HFF-Myc (cell line): ENCODE measurements around the gene CDH3.
A peak's percentile ranks its signal among the peaks of the same experiment; 100 is the strongest.
"Not testable (repeated sequence)": the region's sequence is repeated elsewhere in the genome, so short reads cannot be mapped to it uniquely, and the experiment has no call there.

ENCODE experiments used
- DNase-seq: peaks from one replicate; pipeline ENCODE4 v3.0.0-alpha.2; 2011; ENCODE audit warnings: low read depth; ENCODE audit errors: extremely low read depth
- H3K4me3 ChIP-seq: replicated peaks from 2 replicates; pipeline ENCODE4 v1.5.1; 2011; ENCODE audit warnings: low read depth, mild to moderate bottlenecking, control low read depth, low read length
- TF ChIP-seq, protein P1 (sequence below): IDR thresholded peaks from 2 replicates; pipeline ENCODE4 v1.5.1; 2012; ENCODE audit warnings: mild to moderate bottlenecking, low read depth, low read length, control low read depth; ENCODE audit errors: missing control alignments

Gene CDH3

DNA sequence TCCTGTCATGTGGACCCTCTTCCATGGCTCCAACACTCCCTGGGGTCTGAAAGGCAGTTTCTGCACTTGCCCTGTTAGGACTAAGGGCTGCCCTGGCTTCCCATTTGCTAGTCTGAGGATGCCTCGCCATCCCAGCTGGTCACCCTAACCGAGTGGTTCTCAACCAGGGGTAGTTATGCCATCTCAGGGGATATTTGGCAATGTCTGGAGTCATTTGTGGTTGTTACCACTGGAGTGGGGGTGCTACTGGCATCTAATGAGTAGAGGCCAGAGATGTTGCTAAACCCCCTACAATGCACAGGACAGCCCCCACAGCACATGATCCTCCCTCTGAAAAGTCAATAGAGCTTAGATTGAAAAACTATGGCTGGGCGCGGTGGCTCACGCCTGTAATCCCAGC, 65.1 kb downstream of the CDH3 start:
- DNase-seq, result no peak

DNA sequence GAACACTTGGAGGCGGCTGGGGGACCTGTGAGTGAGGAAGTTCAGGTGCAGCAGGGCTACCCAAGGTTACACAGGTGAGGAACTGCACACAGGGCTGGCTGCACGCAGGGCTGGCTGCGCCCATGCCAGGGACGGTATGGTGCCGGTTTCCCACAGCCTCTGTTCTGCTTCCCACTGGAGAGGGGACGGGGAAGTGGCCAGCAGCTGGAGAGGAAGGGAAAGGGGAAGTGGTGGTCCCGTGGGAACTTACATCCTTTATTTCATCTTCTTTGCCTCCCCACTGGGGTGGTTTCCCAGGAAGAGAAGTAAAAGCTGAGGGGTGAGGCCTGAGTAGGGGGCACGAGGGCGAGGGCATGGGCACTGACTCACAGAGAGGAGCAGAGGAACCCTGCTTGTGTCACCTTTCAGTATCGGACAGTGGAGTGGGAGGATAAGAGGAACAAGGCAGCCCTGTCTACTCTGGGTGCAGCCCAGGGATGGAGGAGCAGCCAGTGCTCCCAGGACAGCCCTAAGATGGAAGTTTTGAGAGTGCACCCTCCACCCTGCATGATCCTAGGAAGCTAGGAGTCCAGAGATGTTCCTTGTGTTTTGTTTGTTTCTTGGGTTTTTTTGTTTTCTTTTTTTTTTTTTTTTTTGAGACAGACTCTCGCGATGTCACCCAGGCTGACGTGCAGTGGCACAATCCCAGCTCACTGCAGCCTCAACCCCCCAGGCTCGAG, 66.5 kb downstream of the CDH3 start:
- no peak overlapping the region for H3K4me3 ChIP-seq
- DNase-seq, result no peak
- TF ChIP-seq, protein P1, sequence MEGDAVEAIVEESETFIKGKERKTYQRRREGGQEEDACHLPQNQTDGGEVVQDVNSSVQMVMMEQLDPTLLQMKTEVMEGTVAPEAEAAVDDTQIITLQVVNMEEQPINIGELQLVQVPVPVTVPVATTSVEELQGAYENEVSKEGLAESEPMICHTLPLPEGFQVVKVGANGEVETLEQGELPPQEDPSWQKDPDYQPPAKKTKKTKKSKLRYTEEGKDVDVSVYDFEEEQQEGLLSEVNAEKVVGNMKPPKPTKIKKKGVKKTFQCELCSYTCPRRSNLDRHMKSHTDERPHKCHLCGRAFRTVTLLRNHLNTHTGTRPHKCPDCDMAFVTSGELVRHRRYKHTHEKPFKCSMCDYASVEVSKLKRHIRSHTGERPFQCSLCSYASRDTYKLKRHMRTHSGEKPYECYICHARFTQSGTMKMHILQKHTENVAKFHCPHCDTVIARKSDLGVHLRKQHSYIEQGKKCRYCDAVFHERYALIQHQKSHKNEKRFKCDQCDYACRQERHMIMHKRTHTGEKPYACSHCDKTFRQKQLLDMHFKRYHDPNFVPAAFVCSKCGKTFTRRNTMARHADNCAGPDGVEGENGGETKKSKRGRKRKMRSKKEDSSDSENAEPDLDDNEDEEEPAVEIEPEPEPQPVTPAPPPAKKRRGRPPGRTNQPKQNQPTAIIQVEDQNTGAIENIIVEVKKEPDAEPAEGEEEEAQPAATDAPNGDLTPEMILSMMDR, result no peak

More for the DNA sequence above, 65.1 kb downstream of the CDH3 start:
- H3K4me3 ChIP-seq, result no peak overlapping the region
- TF ChIP-seq, protein P1, result no peak

DNA sequence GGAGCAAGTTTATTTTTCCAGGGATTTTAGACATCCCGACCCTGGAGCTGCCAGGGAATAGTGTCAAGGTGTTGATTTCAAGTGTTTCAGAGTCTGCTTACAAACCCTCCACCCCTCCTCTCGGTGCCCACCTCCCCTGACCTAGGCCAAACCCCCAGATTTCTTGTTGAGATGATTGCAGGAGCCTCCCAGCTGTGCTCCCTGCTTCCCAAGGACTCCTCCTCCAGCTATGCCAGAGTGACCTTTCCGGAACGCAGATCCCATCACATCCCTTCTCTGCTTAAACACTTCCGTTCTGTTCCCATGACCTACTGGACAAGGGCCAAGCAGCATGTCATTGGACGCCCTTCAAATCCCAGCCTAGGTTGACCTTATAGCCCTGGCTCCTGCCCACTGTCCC, 68.3 kb downstream of the CDH3 start:
- TF ChIP-seq, protein P1, result no peak
- no peak overlapping the region for H3K4me3 ChIP-seq
- DNase-seq, result no peak

DNA sequence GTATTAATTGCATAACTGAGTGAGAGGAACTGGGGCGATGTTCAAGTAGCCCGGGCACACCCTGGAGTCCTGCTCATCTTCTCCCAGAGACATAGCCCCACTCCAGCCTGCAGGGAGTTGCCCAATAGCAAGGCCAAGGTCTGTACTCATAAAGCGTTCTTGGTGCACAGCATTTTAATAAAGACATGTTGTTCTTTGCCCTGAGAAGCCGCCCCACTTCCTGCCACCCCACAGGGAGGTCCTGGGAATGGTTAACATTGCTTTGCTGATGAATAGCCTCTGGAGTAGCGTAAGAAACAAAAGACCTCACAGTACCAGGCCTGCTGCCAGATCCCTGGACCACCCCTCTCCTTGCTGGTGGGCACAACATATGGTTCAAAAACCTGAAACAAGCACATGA, 70.4 kb downstream of the CDH3 start:
- no peak for DNase-seq
- TF ChIP-seq, protein P1, result no peak
- no peak overlapping the region for H3K4me3 ChIP-seq

DNA sequence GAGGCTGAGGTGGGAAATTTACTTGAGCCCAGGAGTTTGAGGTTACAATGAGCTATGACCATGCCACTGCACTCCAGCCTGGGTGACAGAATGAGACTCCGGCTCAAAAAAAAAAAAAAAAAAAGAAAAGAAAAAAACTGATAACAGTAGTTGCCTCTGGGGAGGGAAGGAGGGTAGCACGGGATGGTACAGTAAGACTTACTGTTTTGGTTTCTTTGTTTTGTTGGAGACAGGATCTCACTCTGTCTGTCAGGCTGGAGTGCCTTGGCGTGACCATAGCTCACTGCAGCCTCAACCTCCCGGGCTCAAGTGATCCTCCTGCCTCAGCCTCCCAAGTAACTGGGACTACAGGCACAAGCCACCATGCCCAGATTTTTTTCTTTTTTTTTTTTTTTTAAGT, 71.4 kb downstream of the CDH3 start:
- not testable (repeated sequence) for DNase-seq, H3K4me3 ChIP-seq

DNA sequence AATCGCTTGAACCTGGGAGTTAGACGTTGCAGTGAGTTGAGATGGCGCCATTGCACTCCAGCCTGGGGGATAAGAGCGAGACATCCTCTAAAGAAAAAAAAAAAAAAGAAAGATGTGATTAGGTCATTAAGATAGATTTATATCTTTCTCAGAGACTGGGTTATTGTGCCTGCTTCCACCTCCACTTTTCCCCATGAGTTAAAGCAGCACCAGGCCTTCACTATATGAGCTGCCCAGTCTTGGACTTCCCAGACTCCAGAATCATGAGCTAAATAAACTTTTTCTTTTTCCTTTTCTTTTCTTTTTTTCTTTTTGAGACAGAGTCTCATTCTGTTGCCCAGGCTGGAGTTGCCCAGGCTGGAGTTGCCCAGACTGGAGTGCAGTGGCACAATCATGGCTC, 72.6 kb downstream of the CDH3 start:
- H3K4me3 ChIP-seq, result no peak overlapping the region
- TF ChIP-seq, protein P1, result no peak
- DNase-seq, result no peak

DNA sequence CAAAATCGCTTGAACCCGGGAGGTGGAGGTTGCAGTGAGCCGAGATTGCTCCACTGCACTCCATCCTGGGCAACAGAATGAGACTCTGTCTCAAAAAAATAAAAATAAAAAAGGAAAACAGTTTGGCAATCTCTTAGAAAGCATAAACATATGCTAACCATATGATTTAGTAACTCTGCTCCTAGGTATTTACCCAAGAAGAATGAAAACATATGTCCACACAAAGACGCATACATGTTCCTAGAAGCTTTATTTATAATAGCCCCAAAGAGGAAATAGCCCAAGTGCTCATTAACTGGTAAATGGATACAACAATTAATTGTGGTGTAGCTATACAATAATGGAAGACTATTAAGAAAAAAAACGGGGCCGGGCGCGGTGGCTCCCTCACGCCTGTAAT, 73.5 kb downstream of the CDH3 start:
- H3K4me3 ChIP-seq, result no peak overlapping the region
- TF ChIP-seq, protein P1, result no peak
- DNase-seq, result peak; percentile 63
